GM10266 (cell line): ENCODE results near the gene DPM1.

Experiments
- DNase-seq: peaks from one replicate; pipeline ENCODE4 v3.0.0; 2012; ENCODE audit errors: extremely low spot score
- CTCF ChIP-seq: IDR thresholded peaks from 2 replicates; pipeline ENCODE4 v1.5.1; 2012; ENCODE audit warnings: mild to moderate bottlenecking, low read depth; ENCODE audit not compliant: control insufficient read depth, insufficient read depth; ENCODE audit errors: missing control alignments

The DPM1 gene

GRCh38 chr20:50904067-50904570 is 54.2 kb downstream of the DPM1 start:
- no peak for DNase-seq
- no peak for TF ChIP-seq CTCF

DNA sequence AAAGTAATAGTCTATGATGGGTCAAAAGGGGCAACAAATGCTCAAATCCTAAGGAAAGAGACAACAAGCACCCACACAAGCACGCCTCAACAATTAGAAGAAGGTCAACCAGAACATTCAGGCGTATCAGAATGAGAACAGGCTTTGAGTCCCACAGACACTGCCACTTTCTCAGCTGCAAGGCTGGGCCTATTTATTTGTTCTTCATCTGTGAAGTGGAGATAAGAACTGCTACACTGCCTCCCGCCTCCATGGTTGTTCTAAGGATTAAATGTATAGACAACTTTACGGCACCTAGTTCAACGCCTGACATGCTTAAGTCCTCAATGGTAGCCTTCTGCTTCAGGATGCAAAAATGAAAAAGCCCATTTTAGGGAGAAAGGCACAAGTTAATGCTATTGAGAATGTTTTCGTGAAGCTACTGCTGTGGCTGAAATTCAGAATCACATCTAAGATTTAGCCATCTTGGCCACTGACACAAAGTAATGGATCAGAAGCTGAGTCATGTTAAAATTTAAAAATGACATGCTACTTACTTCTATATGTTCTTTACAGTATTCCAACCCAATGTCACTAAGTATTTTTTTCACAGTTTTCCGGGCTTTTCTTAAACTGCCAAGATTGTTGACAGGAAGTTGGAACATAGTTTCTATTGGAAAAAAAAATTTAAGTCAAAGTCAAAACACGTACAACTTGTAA is 54.8 kb downstream of the DPM1 start:
- DNase-seq: no peak
- TF ChIP-seq CTCF: no peak

- no peak for TF ChIP-seq CTCF
- no peak for DNase-seq
Measured at GRCh38 chr20:50901301-50901700, 57.0 kb downstream of the DPM1 start.

DNA sequence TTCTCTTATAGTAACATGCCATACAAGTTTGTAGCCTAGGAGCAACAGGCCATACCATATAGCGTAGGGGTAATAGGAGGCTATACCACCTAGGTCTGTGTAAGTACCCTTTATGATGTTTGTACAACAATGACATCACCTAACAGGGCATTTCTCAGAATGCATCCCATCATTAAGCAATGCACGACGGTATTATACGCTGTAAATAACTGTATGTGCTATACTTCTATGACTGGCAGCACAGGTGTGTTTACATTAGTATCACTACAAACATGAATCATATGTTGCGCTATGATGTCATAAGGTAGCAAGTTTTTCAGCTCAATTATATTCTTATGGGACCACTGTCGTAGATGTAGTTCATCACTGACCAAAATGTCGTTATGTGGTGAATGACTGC is 58.1 kb downstream of the DPM1 start:
- no peak for TF ChIP-seq CTCF
- DNase-seq: no peak

- no peak for DNase-seq
- no peak for TF ChIP-seq CTCF
Measured at GRCh38 chr20:50898475-50898874, 59.9 kb downstream of the DPM1 start.

DNA sequence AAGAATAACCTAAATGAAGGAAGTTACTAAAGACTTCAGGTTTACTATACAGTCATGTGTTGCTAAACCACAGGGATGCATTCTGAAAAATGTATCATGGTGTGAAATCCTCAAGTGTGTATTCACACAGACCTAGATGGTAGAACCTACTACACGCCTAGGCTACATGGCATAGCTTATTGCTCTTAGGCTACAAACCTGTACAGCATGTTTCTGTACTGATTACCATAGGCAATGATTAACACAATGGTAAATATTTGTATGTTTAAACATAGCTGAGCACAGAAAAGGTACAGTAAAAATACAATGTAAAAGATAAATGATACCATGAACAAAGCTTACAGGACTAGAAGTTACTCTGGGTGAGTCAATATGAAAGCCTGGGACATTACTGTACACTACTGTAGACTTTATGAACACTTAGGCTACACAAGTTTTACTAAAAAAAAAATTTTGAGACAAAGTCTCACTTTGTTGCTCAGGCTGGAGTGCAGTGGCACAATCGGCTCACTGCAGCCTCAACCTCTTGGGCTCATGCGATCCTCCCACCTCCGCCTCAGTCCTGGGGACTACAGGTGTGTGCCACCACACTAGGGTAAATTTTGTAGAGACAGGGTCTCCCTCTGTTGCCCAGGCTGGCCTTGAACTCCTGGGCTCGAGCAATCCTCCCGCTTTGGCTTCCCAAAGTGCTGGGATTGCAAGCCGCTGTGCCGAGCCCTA is 63.1 kb downstream of the DPM1 start:
- no peak for TF ChIP-seq CTCF
- no peak for DNase-seq

DNA sequence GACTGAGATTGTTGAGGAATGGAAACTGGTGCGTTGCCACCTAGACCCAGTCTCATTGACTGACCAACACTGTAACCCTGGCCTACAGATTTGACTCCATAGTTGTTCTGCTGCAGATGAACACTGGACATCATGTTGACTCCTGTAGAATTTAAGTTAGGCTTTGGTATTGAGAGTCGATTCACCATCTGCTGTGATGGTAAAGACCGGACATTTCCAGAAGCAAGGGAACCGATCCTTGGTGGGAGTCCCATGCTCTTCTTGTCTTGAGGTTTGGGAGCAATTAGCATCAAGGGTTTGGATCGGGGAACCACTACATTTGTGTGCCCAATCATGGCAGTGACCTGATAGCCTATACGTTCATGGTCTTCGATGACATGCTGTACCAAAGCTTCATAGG is 64.7 kb downstream of the DPM1 start:
- DNase-seq: no peak
- no peak for TF ChIP-seq CTCF
